ENCODE data around the gene LRMDA. TPM values are rescaled to one million over a fixed set of nuclear protein-coding genes. Genes with fewer than 3 reads are reported as not detected.

The LRMDA gene
- total RNA-seq, 1 donor from 2014 or later = 0.19 TPM

GRCh38 chr10:76213876-76214275 lies 782.5 kb downstream of the LRMDA start:
- peaks cover 7% of the 10 kb centered on the region for H3K4me1 Mint-ChIP-seq (ENCODE audit: unreplicated experiment)
- no peak for TF ChIP-seq CTCF (IDR thresholded peaks at IDR 0.05)
- no peaks in the 10 kb centered on the region for H3K9me3 Mint-ChIP-seq (ENCODE audit: unreplicated experiment)
- H3K36me3 Mint-ChIP-seq (ENCODE audit: unreplicated experiment) = no peaks in the 10 kb centered on the region
- peaks cover 39% of the 10 kb centered on the region for H3K27me3 Mint-ChIP-seq (ENCODE audit: unreplicated experiment)
- no peak for DNase-seq (ENCODE audit: extremely low spot score, unreplicated experiment)
- no peak overlapping the region for H3K4me3 Mint-ChIP-seq (ENCODE audit: unreplicated experiment)
- H3K27ac Mint-ChIP-seq (ENCODE audit: unreplicated experiment) = no peak overlapping the region

GRCh38 chr10:76218035-76218434 lies 786.6 kb downstream of the LRMDA start:
- no peak overlapping the region for H3K4me3 Mint-ChIP-seq (ENCODE audit: unreplicated experiment)
- no peak for DNase-seq (ENCODE audit: extremely low spot score, unreplicated experiment)
- no peaks in the 10 kb centered on the region for H3K36me3 Mint-ChIP-seq (ENCODE audit: unreplicated experiment)
- H3K27me3 Mint-ChIP-seq (ENCODE audit: unreplicated experiment) = peaks cover 43% of the 10 kb centered on the region
- H3K4me1 Mint-ChIP-seq (ENCODE audit: unreplicated experiment) = no peaks in the 10 kb centered on the region
- H3K9me3 Mint-ChIP-seq (ENCODE audit: unreplicated experiment) = no peaks in the 10 kb centered on the region
- TF ChIP-seq CTCF (IDR thresholded peaks at IDR 0.05) = no peak
- no peak overlapping the region for H3K27ac Mint-ChIP-seq (ENCODE audit: unreplicated experiment)

- peaks cover 9% of the 10 kb centered on the region for H3K4me1 Mint-ChIP-seq (ENCODE audit: unreplicated experiment)
- no peak for TF ChIP-seq CTCF (IDR thresholded peaks at IDR 0.05)
- H3K9me3 Mint-ChIP-seq (ENCODE audit: unreplicated experiment) = no peaks in the 10 kb centered on the region
- H3K27me3 Mint-ChIP-seq (ENCODE audit: unreplicated experiment) = peaks cover 2% of the 10 kb centered on the region
- H3K36me3 Mint-ChIP-seq (ENCODE audit: unreplicated experiment) = no peaks in the 10 kb centered on the region
- DNase-seq (ENCODE audit: extremely low spot score, unreplicated experiment) = no peak
- H3K27ac Mint-ChIP-seq (ENCODE audit: unreplicated experiment) = no peak overlapping the region
- no peak overlapping the region for H3K4me3 Mint-ChIP-seq (ENCODE audit: unreplicated experiment)
Observed at GRCh38 chr10:76229341-76229740, 797.9 kb downstream of the LRMDA start.

GRCh38 chr10:76230921-76231285 lies 799.5 kb downstream of the LRMDA start:
- H3K27me3 Mint-ChIP-seq (ENCODE audit: unreplicated experiment) = peaks cover 2% of the 10 kb centered on the region
- H3K4me3 Mint-ChIP-seq (ENCODE audit: unreplicated experiment) = no peak overlapping the region
- peaks cover 9% of the 10 kb centered on the region for H3K4me1 Mint-ChIP-seq (ENCODE audit: unreplicated experiment)
- TF ChIP-seq CTCF (IDR thresholded peaks at IDR 0.05) = no peak
- peaks cover 3% of the 10 kb centered on the region for H3K9me3 Mint-ChIP-seq (ENCODE audit: unreplicated experiment)
- no peak overlapping the region for H3K27ac Mint-ChIP-seq (ENCODE audit: unreplicated experiment)
- no peaks in the 10 kb centered on the region for H3K36me3 Mint-ChIP-seq (ENCODE audit: unreplicated experiment)
- DNase-seq (ENCODE audit: extremely low spot score, unreplicated experiment) = no peak

- Mint-ChIP-seq H3K27me3 (ENCODE audit: unreplicated experiment) (peaks cover 2% of the 10 kb centered on the region), H3K36me3 (ENCODE audit: unreplicated experiment) (no peaks in the 10 kb centered on the region), H3K27ac (ENCODE audit: unreplicated experiment) (no peak overlapping the region), H3K4me3 (ENCODE audit: unreplicated experiment) (no peak overlapping the region), H3K4me1 (ENCODE audit: unreplicated experiment) (peaks cover 9% of the 10 kb centered on the region), H3K9me3 (ENCODE audit: unreplicated experiment) (peaks cover 3% of the 10 kb centered on the region)
- no peak for TF ChIP-seq CTCF (IDR thresholded peaks at IDR 0.05)
- DNase-seq (ENCODE audit: extremely low spot score, unreplicated experiment) = no peak
Observed at GRCh38 chr10:76231286-76231934, 800.0 kb downstream of the LRMDA start.
